CD4-positive, alpha-beta T cell (primary cell): ENCODE data around the gene GLG1. TPM values are rescaled to one million over a fixed set of nuclear protein-coding genes. Genes with fewer than 3 reads are reported as not detected.

Experiments
- ATAC-seq: fragments of 200-7000 bp; cut with Tn5 transposase; one replicate; pipeline ENCODE4 v1.10.0; 2022; ENCODE audit warnings: mild to moderate bottlenecking; ENCODE audit not compliant: poor library complexity
- CTCF ChIA-PET: fragments of 350-600 bp; sonication (Branson Sonifier 250); formaldehyde crosslinking; loops from one replicate; lab custom pipeline; 2021; ENCODE audit warnings: antibody characterized with exemption, inconsistent platforms; lab: Charles Lee
- POLR2A ChIA-PET: fragments of 350-600 bp; sonication (Branson Sonifier 250); formaldehyde crosslinking; loops from one replicate; lab custom pipeline; 2021; ENCODE audit warnings: antibody characterized with exemption, inconsistent platforms; lab: Charles Lee
- DNase-seq, 14 experiments: peaks; one replicate each; pipeline ENCODE4 v3.0.0-alpha.2; 2013 to 2020; ENCODE audit warnings: mixed read lengths in 2 of 14
- H3K27ac ChIP-seq, 2 donors: one replicate each; pipeline versions ENCODE4 v1.5.1 to v1.7.0; 2013; ENCODE audit warnings: low read length in 2 of 2, low read depth in 1 of 2, mild to moderate bottlenecking in 1 of 2
- H3K27me3 ChIP-seq, 2 experiments: 1 replicate in 1 of 2; 2 replicates in 1 of 2; pipeline versions ENCODE4 v1.6.1 to v1.7.0; 2013; ENCODE audit warnings: low read length in 2 of 2, control low read depth in 1 of 2, mild to moderate bottlenecking in 1 of 2, moderate library complexity in 1 of 2; ENCODE audit not compliant: insufficient read depth in 2 of 2, control insufficient read depth in 1 of 2
- H3K36me3 ChIP-seq: one replicate; pipeline ENCODE4 v1.6.1; 2013; ENCODE audit warnings: low read length, control low read depth; ENCODE audit not compliant: insufficient read depth
- H3K4me1 ChIP-seq: one replicate; pipeline ENCODE4 v1.6.1; 2013; ENCODE audit warnings: low read length, control low read depth; ENCODE audit not compliant: insufficient read depth
- H3K4me3 ChIP-seq: one replicate; pipeline ENCODE4 v1.5.1; 2013; ENCODE audit warnings: mild to moderate bottlenecking, low read length, moderate library complexity
- H3K9me3 ChIP-seq, 2 experiments: 1 replicate in 1 of 2; 2 replicates in 1 of 2; pipeline versions ENCODE4 v1.6.1 to v1.7.0; 2013; ENCODE audit warnings: low read length in 2 of 2, mild to moderate bottlenecking in 2 of 2, control low read depth in 1 of 2, moderate library complexity in 1 of 2; ENCODE audit not compliant: control insufficient read depth in 1 of 2, insufficient read depth in 1 of 2
- H3K27ac Mint-ChIP-seq: one replicate; pipeline ENCODE4 v1.8.0; 2020; ENCODE audit warnings: mixed read lengths
- H3K27me3 Mint-ChIP-seq: one replicate; pipeline ENCODE4 v1.8.0; 2021; ENCODE audit warnings: mixed read lengths
- H3K36me3 Mint-ChIP-seq: one replicate; pipeline ENCODE4 v1.8.0; 2021; ENCODE audit warnings: low read depth, mixed read lengths
- H3K4me1 Mint-ChIP-seq: one replicate; pipeline ENCODE4 v1.8.0; 2021; ENCODE audit warnings: low read depth, mixed read lengths
- H3K4me3 Mint-ChIP-seq: one replicate; pipeline ENCODE4 v1.8.0; 2020; ENCODE audit warnings: mild to moderate bottlenecking, mixed read lengths
- H3K9me3 Mint-ChIP-seq: one replicate; pipeline ENCODE4 v1.8.0; 2020; ENCODE audit warnings: mixed read lengths
- CTCF ChIP-seq: fragments of 200-600 bp; IDR thresholded peaks from one replicate; pipeline ENCODE4 v1.8.0; 2022; ENCODE audit warnings: antibody characterized with exemption, mild to moderate bottlenecking
- intact Hi-C, 2 experiments: fragments of 100-400 bp; cut with DNase I in 1 of 2; cut with micrococcal nuclease in 1 of 2; formaldehyde crosslinking; loops; one replicate each; pipeline versions ENCODE4 v1.15.1 to v1.9.0; 2023 to 2025; cut with DNase I, micrococcal nuclease
- total RNA-seq, 174 experiments: library from RNA in 2 of 174; stranded (reverse) in 2 of 174; gene quantifications; one replicate each; pipeline ENCODE4 v1.2.3 and lab custom pipeline; 2021 to 2026

Gene GLG1
- total RNA-seq, 2 experiments from 2014 or later, result 110 to 114 TPM

- Histone ChIP-seq H3K27ac (no peak overlapping the region), H3K4me1 (no peaks in the 10 kb centered on the region), H3K4me3 (no peak overlapping the region), H3K36me3 (peaks cover 48% of the 10 kb centered on the region), H3K9me3 (no peaks in the 10 kb centered on the region), H3K27me3 (no peaks in the 10 kb centered on the region)
- POLR2A ChIA-PET, result interaction anchor here (0.9 to 1.0 kb wide), 2 partner anchors 15 to 103 kb away, joined by 3 read pairs; partner anchors contain the start of gene GLG1
- DNase-seq, result no peak
- intact Hi-C loops, result no loop called here
- H3K4me3 Mint-ChIP-seq, result no peak overlapping the region
- H3K4me1 Mint-ChIP-seq, result peaks cover 29% of the 10 kb centered on the region
- H3K9me3 Mint-ChIP-seq, result no peaks in the 10 kb centered on the region
- H3K27me3 Mint-ChIP-seq, result no peaks in the 10 kb centered on the region
- H3K27ac Mint-ChIP-seq, result no peak overlapping the region
- CTCF ChIA-PET, result no interaction called here
- TF ChIP-seq CTCF, result no peak
- ATAC-seq, result no peak
- H3K36me3 Mint-ChIP-seq, result peaks cover 86% of the 10 kb centered on the region
Measured at GRCh38 chr16:74503412-74503811, 103.5 kb downstream of the GLG1 start.

- H3K27me3 ChIP-seq, result no peaks in the 10 kb centered on the region
- H3K36me3 ChIP-seq, result peaks cover 40% of the 10 kb centered on the region
- Mint-ChIP-seq H3K9me3 (no peaks in the 10 kb centered on the region), H3K27me3 (no peaks in the 10 kb centered on the region), H3K27ac (peak overlapping the region; percentile 70), H3K36me3 (peaks cover 76% of the 10 kb centered on the region), H3K4me3 (no peak overlapping the region), H3K4me1 (peaks cover 23% of the 10 kb centered on the region)
- no peaks in the 10 kb centered on the region for H3K4me1 ChIP-seq
- ATAC-seq (no peak), DNase-seq (no peak)
- POLR2A ChIA-PET, result interaction anchor here (1.0 kb wide), 1 partner anchor 105 kb away, joined by 3 read pairs; the partner anchor contains the start of gene GLG1
- intact Hi-C loops, result no loop called here
- no peak overlapping the region for H3K4me3 ChIP-seq
- no peaks in the 10 kb centered on the region for H3K9me3 ChIP-seq
- H3K27ac ChIP-seq, result no peak overlapping the region
- no peak for TF ChIP-seq CTCF
- CTCF ChIA-PET, result no interaction called here
Measured at GRCh38 chr16:74501484-74502478, 105.1 kb downstream of the GLG1 start.

GRCh38 chr16:74500907-74501306 is 106.0 kb downstream of the GLG1 start:
- ChIA-PET POLR2A (interaction anchor here (1.5 kb wide), 1 partner anchor 106 kb away, joined by 5 read pairs; the partner anchor contains the start of gene GLG1), CTCF (interaction anchor here (1.0 to 1.6 kb wide), 2 partner anchors 10 to 102 kb away, joined by 3 read pairs; no protein-coding TSS in a partner anchor)
- H3K4me1 ChIP-seq, result no peaks in the 10 kb centered on the region
- peaks cover 19% of the 10 kb centered on the region for H3K4me1 Mint-ChIP-seq
- ATAC-seq (no peak), DNase-seq (no peak)
- intact Hi-C loops, result no loop called here
- no peak overlapping the region for H3K4me3 Mint-ChIP-seq
- H3K27ac Mint-ChIP-seq, result peak overlapping the region; percentile 70
- no peaks in the 10 kb centered on the region for H3K9me3 ChIP-seq
- no peaks in the 10 kb centered on the region for H3K27me3 Mint-ChIP-seq
- no peak overlapping the region for H3K27ac ChIP-seq
- peaks cover 76% of the 10 kb centered on the region for H3K36me3 Mint-ChIP-seq
- H3K36me3 ChIP-seq, result peaks cover 46% of the 10 kb centered on the region
- H3K4me3 ChIP-seq, result no peak overlapping the region
- no peak for TF ChIP-seq CTCF
- H3K27me3 ChIP-seq, result no peaks in the 10 kb centered on the region
- H3K9me3 Mint-ChIP-seq, result no peaks in the 10 kb centered on the region
